GM12865 (cell line): ENCODE data around the gene OBSL1.

Source experiments
- DNase-seq: peaks from one replicate; pipeline ENCODE4 v3.0.0; 2010; ENCODE audit warnings: low read depth
- H3K4me3 ChIP-seq: 2 replicates; pipeline ENCODE4 v1.5.1; 2011; ENCODE audit warnings: mild to moderate bottlenecking, low read depth, low read length, control low read depth
- CTCF ChIP-seq: IDR thresholded peaks from 2 replicates; pipeline ENCODE4 v1.5.1; 2011; ENCODE audit warnings: low read length, control low read depth, low read depth, inconsistent platforms; ENCODE audit not compliant: insufficient read depth; ENCODE audit errors: missing control alignments

OBSL1 gene

GRCh38 chr2:219597552-219598307 lies 26.4 kb upstream of the OBSL1 start, which contains the start of gene STK11IP:
Gene STK11IP (plus strand): TSS chr2:219597857. CDS start chr2:219598120, 263 bp downstream.
- no peak for TF ChIP-seq CTCF
- H3K4me3 ChIP-seq: peak within 1 kb of the TSS; percentile 81
- DNase-seq: peak; percentile 96

DNA sequence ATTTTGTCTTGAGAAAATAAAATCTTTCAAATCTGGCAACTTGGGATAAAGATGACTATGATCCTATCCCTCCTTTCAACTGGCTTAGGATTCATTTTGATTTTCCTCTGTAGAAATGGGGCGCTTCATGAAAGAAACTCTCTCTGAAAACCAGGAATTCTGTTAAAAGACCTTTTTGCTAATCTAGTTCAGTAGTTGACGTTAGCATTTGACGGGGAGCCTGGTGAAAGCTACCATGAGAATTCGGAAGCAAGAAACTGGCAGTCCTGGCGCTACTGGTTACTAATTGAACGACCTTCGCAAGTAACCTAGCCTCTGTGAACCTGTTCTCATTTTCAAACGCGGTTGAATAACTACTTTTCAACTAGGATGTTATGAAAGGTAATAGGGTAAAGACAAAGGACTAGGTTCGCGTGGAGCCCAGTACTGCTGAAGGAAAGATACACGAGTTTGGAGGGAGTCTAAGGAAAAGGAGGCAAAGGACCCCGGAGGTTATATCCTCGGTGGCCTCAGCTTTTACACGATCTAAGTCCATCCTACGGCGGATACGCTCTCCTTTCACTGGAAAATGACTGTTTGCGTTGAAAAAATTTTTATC lies 25.7 kb upstream of the OBSL1 start:
- no peak for TF ChIP-seq CTCF
- H3K4me3 ChIP-seq: peak overlapping the region; percentile 81
- DNase-seq: no peak

- DNase-seq: no peak
- H3K4me3 ChIP-seq: no peak overlapping the region
- TF ChIP-seq CTCF: no peak
Measured at GRCh38 chr2:219595256-219595655, 23.9 kb upstream of the OBSL1 start.

- no peak for TF ChIP-seq CTCF
- no peak overlapping the region for H3K4me3 ChIP-seq
- DNase-seq: no peak
Measured at GRCh38 chr2:219593154-219593553, 21.8 kb upstream of the OBSL1 start.

DNA sequence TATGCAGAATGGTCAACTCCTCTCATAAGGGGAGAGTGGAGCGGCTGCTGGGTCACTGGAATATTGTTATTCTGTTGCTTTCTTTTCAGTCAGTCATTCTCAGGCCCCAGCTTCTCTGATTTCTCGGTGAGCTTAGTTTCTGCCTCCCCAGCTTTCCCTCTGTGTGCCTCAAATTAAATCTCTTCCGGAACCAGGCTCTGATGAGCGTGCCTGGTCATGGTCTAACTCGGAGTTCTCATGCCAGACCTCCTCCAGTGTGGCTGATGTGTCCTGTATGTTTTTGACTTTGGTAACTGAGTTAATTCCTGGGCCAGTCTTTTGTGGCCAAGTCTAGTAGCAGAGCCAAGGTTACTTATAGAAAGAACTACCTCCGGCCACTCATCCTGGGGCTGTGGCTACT lies 21.4 kb upstream of the OBSL1 start:
- no peak for TF ChIP-seq CTCF
- no peak overlapping the region for H3K4me3 ChIP-seq
- no peak for DNase-seq

DNA sequence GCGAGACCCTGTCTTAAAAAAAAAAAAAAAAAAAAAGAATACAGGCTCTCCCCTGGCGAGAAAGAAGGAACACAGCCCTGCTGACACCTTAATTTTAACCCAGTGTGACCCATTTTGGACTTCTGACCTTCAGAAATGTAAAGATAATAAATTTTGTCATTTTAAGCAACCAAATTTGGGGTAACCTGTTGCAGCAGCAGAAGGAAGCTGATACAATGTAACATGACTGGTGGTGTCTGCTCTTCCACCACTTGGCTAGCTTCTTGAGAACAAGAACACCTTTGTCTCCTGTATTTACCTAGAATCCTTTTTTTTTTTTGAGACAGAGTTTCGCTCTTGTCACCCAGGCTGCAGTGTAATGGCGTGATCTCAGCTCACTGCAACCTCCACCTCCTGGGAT lies 19.8 kb upstream of the OBSL1 start:
- DNase-seq: no peak
- TF ChIP-seq CTCF: no peak
- H3K4me3 ChIP-seq: no peak overlapping the region
